GF-D8 (cell line): ENCODE data around the gene TBCA.
"Not testable (repeated sequence)": the region's sequence is repeated elsewhere in the genome, so short reads cannot be mapped to it uniquely, and the experiment has no call there.

Experiments
- DNase-seq: peaks from one replicate; lab custom pipeline; 2025; lab: John Stamatoyannopoulos, UW

TBCA gene

GRCh38 chr5:77772729-77773128 is 3.4 kb downstream of the TBCA start:
- no peak for DNase-seq

DNA sequence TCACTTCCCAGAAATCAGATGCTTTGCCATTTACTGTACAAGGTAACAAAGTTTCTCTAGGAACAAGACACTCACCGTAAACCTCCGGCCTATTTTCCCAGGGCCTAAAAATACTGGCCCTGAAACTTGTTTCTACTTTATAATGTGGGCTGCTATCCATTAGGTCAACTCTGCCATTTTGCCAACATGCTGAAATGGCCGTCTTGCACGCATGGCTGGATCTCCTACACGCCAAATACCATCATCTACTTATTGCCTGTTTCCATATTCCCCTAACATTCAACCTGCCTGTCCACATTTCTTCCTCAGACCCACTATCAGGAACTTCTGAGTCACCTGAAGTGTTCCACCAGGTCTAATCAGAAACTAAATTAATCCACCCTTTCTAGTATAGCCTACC is 4.7 kb downstream of the TBCA start:
- no peak for DNase-seq

DNA sequence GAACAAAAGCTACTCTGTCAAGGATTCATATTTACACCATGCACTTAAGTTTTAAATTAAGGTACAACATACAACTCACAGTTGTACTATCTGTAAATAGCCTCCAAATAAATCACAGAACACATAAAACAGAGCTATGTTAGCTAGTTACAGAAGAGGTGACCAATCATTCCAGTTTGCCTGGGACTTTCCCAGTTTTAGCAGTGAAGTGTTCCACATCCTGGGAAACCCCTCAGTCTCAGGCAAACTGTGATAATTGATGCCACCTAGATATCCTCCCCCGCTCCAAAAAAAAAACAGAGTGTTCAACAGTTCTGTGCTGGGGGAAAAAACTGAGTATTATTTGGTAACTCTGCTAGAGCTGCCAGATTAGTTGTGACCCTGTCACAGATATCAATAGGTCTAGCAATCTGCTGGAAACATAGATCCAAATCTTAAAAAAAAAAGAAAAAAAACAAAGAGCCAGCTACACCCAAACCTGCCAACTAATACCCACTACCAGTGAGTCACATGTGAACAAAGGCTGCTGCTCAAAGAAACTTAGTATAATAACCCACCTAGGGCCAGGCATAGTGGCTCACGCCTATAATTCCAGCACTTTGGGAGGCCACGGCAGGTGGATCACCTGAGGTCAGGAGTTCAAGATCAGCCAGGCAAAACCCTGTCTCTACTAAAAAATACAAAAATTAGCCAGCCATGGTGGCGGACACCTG is 5.7 kb downstream of the TBCA start:
- DNase-seq = no peak

DNA sequence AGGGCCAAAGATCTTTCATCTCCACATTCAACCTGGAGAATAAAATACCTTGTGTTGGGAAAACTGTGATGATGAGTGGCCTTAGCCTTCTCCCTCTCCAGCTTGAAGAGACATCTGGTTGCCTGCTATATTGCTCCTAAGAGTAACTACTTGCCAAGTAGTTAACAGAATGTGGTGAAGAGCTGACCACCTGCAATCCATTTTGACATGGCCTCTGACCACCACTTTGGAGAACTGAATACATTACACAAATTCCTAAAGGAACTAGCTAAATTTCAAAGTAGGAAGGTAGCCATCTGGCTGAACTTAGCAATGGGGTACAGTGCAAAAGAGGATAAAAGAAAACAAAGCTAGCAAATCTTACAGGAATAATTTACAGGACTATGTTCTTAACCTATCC is 7.2 kb downstream of the TBCA start:
- DNase-seq = no peak

DNA sequence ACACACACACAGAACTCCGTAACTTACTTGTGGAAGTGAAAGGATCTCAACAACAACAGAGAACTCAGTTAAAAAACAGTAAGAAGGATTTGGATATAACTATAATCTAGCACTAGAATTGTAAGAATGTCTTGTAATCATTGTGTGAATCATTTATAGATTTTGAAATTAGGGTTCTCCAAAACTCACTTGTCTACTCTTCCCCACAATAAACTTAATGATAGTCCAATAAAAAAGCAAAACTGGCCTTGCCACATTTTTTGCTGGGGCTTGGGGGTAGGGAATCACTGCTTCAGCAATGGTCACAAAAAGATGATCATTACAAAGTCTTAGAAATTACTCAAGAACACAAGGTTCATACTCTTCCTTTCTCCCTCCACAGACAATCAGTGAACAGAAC is 8.8 kb downstream of the TBCA start:
- DNase-seq = no peak

DNA sequence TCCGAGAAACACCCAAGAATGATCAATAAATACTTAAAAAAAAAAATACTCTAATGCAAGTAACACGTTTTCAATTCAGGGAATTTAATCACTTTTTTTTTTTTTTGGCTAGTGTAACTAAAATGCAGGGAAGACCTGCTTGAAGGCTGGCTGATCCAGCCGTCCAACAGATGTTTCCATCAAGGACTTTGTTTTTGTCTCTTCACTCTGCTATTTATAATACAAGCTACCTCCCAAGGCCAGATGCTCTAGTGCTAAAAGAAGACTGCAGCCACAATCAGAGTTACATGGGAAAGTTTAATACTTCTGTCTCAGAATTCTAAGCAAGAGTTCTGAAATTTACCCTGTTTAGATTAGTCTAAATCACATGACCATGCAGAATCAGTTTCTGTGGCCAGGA is 14.5 kb downstream of the TBCA start:
- DNase-seq = no peak

DNA sequence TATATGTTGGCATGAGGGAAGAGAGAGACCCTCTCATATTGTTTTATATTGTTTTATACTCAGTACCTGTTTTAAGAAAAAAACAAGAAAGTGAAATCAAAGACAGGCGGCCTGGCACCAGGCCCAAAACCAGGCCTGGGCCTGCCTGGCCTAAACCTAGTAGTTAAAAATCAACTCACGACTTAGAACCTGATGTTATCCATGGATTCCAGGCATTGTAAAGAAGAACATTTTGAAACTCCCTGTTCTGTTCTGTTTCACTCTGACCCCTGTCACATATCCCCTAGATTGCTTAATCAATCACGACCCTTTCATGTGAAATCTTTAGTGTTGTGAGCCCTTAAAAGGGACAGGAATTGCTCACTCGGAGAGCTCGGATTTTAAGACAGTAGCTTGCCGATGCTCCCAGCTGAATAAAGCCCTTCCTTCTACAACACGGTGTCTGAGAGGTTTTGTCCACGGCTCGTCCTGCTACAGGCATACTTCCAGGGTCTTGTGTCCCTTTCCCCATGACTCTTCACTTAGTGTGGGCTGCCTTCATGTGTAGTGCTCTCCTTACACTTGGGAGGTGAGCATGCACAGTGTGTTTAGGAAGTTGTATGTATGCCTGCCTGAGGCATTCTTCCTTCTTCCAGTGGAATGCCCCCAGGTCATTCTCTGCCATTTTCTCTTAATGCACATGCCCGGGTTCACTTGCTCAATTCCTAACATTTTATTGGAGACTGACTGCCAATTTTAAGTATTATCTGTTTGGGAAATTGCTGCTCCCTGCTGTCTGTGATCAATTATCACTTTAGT is 17.8 kb downstream of the TBCA start:
- DNase-seq = no peak

DNA sequence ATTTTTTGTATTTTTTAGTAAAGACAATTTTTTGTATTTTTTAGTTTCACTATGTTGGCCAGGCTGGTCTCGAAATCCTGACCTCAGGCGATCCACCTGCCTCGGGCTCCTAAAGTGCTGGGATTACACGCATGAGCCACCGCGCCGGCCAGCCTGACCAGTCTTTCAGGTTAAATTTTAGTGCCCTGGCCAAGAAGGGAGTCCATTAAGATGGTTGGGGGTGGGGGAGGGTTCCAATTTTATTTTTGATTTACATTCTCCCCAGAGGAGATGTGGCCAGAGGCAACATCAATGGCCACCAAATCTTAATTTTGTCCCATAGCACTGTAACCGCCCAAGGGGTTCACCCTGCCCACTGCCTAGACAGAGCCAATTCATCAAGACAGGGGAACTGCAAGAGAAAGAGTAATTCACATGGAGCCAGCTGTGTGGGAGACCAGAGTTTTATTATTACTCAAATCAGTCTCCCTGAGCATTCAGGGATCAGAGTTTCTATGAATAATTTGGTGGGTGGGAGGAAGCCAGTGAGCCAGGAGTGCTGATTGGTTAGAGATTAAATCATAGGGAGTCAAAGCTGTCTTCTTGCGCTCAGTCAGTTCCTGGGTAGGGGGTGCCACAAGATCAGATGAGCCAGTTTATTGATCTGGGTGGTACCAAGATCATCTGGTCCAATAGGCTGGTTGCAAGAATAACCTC is 24.7 kb downstream of the TBCA start:
- no peak for DNase-seq

DNA sequence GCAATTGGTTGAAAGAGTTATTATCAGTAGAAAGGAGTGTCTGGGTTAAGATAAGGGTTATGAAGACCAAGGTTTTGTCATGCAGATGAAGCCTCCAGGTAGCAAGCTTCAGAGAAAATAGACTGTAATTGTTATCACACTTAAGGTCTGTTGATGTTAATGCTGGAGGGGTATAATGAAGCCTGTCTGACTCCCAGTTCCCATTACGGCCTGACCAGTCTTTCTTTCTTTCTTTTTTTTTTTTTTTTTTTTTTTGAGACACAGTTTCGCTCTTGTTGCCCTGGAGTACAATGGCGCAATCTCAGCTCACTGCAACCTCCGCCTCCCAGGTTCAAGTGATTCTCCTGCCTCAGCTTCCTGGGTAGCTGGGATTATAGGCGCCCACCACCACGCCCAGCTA is 25.2 kb downstream of the TBCA start:
- DNase-seq = not testable (repeated sequence)

- DNase-seq = no peak
Observed at GRCh38 chr5:77748160-77748559, 28.0 kb downstream of the TBCA start.

- no peak for DNase-seq
Observed at GRCh38 chr5:77744116-77744515, 32.0 kb downstream of the TBCA start.

DNA sequence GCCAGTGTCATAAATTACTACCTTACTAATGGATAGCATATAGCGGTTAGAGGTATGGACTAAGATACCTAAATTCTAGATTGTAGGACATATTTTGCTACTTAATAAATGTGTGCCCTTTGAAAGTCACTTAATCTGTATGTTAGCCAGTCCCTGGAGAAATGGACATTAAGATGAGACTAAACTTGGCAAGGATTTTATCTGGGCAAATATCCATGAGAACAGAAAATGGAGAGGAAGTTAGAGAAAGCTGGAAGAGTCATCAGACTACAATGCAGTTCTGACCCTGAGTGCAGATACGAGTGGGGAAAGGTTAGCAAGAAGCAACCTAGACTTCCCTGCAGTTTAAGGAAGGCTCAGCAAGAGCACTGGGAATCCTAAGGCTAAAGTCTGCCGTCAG is 33.0 kb downstream of the TBCA start:
- no peak for DNase-seq

- DNase-seq = no peak
Observed at GRCh38 chr5:77741608-77742007, 34.5 kb downstream of the TBCA start.

DNA sequence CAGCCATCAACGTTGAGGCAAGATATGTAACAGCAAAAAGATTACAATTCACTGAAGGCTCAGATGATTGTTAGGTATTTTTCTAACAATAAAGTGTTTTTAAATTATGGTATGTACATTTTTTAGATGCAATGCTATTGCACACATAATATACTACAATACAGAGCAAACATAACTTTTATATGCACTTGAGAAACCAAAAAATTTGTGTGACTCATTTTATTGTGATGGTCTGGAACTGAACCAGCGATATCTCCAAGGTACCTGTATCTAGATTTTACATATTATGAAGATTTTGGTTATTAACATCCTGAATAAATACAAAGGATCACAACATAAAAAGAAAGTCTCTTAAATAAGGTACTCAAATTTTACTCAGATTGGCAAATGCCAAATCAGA is 41.3 kb downstream of the TBCA start:
- DNase-seq = no peak

GRCh38 chr5:77733130-77733529 is 43.0 kb downstream of the TBCA start:
- no peak for DNase-seq

DNA sequence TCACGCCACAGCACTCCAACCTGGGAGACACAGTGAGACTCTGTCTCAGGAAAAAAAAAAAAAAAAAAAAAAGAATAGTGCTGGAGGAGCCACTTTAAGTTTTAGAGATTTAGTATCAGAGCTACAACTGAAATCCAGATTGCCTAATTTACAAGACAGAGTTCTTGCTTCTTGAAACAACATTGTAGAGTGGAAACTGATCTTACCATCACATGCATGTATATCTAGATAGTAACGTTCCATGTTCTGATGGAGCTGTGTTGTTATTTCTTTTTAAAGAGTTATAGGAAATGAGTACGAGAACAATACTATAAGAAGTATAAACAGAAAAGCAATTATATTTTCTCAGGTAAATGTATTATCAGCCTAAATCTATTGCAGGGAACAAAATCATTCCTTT is 48.9 kb downstream of the TBCA start:
- DNase-seq = no peak

GRCh38 chr5:77725616-77726015 is 50.5 kb downstream of the TBCA start:
- DNase-seq = no peak

DNA sequence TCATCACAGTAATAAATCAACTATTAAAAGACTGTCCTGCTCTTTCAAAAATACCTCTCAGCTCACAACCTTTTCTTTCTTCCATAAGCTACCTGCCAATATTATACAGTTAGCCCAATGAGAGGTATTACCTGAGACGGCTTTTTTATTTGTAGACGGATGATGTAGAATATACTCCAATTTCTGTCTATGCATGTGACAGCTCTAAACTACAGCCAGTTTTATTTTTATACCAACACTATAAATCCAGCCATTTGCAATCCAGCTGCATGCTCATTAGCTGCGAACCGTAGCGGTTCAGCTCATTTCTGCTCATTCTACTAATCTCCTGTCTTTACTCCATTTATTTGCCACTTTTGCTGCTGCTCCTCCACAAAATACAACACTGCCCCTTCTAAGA is 51.2 kb downstream of the TBCA start:
- no peak for DNase-seq

DNA sequence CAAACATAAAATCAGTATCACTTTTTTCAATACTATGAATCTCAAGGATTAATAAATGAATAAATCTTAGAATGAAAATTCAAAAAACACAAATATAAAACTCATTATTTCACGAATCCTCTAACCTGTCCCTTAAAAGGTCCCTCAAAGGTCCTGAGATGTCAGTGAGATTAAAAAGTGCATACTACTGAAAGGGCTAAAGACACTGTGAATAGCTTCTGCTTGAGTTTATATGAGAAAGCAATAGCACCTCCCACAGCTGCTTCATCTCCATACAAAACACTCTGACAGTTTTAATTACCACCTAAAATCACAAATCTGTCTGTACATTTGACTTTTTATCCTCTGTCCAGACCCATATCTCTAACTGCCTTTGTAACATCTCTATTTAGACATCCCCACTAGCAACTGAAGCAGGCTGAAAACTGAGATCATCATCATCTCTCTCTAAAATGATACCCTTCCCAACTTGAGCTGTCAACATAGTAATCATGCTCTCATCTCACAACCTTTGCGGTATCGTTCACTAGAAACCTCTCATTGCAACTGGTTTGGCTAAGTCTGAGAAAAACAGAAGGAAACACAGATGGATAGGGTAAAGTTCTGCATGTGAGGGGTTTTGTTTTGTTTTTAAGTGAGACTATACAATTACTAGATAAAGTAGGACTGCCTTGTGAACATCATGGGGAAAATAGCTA is 56.3 kb downstream of the TBCA start:
- no peak for DNase-seq

- DNase-seq = no peak
Observed at GRCh38 chr5:77718934-77719610, 57.1 kb downstream of the TBCA start.

GRCh38 chr5:77709993-77710685 is 66.0 kb downstream of the TBCA start:
- no peak for DNase-seq
